Stimulated activated CD8-positive, alpha-beta memory T cell treated with anti-CD3 and anti-CD28 coated beads, Interleukin-7, amount 100 ng/mL, for 24 hours (primary cell): Measurements from ENCODE around the gene SH3GL2.

ENCODE experiments used
- DNase-seq: peaks from one replicate; pipeline ENCODE4 v3.0.0-alpha.2; 2020; ENCODE audit warnings: low read depth

SH3GL2 gene

GRCh38 chr9:17578911-17579793 is at the start of gene SH3GL2:
Gene SH3GL2, plus strand, starts transcription at chr9:17579066.
- DNase-seq: no peak

DNA sequence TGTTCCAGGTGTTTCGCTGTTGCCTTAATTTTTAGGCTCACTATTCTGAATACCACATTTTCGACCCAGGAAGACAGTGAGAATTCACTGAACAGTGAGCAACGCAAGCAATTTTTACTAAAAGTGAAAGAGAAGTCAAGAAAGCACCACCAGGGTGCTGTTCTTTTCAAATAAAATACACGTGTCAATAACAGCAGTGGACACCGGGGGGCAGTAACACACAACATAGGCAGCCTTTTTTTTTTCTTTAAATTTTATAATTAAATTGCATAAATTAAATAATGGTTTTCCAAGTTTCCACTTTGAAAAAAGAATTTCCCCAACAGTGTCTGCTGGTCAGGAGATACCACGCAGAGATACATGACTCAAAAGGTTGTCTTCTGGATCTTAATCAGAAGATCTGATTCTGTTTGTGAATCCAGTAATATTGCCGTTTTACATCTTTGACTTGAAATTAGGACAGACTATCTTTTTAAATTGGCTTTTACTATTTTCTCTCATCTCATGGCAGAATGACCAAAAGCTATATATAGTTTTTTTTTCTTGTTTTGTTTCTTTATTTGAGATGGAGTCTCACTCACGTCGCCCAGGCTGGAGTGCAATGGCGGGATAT is 47.1 kb upstream of the SH3GL2 start:
- no peak for DNase-seq

DNA sequence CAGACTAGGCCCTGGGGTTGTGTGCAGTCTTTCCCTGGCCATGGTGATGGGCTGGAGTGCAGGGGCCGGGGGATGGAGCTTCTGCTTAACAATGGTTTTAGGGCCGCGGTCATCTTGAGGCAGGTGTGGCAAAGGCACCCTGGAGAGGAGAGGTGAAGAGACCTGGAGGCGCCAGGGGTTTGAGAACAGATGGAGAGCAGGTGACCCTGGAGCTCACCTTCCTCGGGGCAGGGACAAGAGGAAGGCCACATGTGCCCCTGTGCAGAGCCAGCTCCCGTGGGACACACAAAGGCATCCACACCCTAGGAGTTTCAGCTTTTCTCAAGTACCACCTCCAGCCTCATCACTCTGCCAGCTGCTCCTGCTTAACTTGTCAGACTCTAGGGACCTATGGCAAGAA is 46.4 kb upstream of the SH3GL2 start:
- DNase-seq: no peak

- no peak for DNase-seq
Observed at GRCh38 chr9:17535176-17535575, 43.7 kb upstream of the SH3GL2 start.

DNA sequence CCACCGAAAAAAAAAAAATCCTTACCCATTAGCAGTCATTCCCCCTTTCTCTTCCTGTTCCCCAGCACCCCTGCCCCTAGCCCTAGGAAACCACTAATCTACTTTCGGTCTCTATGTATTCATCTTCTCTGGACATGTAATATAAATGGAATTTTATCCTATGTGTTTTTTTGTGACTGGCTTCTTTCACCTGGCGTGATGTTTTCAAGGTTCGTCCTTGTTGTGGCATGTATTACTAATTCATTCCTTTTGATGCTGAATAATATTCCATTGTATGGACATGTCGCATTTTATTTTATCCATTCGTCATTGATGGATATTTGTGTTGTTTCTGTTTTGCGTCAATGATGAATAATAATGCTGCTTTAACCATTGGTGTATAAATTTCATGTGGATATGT is 42.8 kb upstream of the SH3GL2 start:
- DNase-seq: no peak

DNA sequence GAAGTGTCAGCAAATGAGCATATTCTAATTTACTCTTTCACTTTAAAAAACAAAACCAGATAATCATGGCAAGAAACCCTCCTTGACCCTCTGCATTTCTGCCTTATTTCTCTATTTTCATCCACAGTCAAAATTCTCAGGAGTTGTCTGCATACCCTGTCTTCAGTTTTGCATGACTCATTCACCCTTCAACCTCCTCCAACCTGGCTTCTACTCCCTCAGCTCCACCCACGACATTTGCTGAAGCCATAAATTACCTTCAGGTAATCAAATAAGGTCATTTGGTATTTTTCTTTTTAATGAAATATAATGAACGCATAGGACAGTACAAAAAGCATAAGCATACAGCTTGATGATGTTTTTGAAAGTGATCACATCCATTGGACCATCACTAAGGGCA is 27.8 kb upstream of the SH3GL2 start:
- DNase-seq: no peak

- DNase-seq: no peak
Observed at GRCh38 chr9:17555362-17556054, 23.4 kb upstream of the SH3GL2 start.

DNA sequence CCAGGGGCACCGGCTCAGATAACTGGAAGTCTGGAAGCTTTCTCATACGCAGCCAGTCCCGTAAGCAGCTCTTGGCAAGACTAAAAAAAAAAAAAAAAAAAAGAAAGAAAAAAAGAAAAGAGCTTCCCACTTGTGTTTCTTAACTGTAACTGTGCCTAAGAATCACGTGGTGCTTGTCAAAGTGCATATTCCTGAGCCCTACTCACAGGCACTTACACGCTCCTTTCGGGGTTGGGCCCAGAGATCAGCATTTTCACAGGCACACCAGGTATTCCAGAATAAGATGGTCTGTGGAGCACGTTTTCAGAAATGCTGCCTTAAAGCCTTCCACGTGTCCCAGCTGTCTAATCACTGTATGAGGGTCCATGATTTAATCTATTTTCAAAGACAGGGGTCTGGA is 22.6 kb upstream of the SH3GL2 start:
- no peak for DNase-seq

GRCh38 chr9:17556935-17557334 is 21.9 kb upstream of the SH3GL2 start:
- no peak for DNase-seq

GRCh38 chr9:17571825-17572224 is 7.0 kb upstream of the SH3GL2 start:
- DNase-seq: no peak

- DNase-seq: no peak
Observed at GRCh38 chr9:17574342-17574741, 4.5 kb upstream of the SH3GL2 start.

DNA sequence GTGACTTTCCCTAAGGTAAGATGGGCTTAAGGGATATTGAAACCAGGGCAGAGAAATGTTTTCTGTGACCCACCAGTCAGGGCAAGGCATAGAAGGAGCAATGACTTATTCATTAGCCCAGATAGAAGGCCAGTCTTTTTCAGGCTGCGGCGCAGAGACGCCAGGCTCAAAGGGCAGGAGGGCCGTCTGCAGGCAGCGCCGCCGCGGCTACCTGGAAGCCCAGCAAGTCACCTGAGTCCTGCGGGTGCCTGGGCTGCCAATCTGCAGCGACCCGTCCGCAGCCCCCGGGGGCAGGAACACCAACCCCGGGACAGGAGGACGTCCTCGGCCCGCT is 322 bp upstream of the SH3GL2 start:
- no peak for DNase-seq

DNA sequence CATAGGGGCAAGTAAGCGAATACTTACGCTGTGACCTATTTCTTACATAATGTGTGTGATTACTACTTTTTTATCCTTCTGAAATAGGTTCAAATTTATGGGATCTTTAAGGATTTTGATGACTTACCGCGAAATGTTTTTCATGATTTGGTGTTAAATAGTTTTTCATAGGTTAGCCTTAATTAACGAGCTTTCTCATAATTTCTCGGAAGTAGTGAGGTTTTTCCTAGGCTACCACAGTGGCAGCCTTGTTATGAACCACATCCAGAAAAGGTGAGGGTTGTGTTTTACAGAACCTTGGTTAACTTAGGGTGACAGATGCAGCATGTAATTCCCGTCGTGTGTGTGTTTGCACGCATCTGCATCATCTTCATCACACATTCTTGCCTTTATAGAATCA is 1.3 kb downstream of the SH3GL2 start:
- no peak for DNase-seq

DNA sequence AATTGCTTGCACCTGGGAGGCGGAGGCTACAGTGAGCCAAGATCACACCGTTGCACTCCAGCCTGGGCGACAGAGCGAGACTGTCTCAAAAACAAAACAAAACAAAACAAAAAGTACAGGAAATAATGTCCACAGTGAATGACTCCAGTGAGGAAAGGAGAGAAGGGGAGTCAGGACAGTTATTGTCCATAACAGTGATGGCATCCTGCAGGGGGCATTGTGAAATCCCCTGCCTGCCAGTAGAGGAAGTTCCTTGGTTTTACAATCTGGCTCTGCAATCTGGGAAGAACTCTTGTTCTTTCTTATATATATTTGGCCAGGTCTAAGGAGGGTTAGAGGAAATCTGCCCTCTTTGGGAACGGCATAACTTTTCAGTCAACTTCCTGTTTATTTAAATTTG is 8.2 kb downstream of the SH3GL2 start:
- DNase-seq: no peak

- no peak for DNase-seq
Observed at GRCh38 chr9:17588395-17588794, 9.5 kb downstream of the SH3GL2 start.

GRCh38 chr9:17588941-17589340 is 10.1 kb downstream of the SH3GL2 start:
- no peak for DNase-seq

DNA sequence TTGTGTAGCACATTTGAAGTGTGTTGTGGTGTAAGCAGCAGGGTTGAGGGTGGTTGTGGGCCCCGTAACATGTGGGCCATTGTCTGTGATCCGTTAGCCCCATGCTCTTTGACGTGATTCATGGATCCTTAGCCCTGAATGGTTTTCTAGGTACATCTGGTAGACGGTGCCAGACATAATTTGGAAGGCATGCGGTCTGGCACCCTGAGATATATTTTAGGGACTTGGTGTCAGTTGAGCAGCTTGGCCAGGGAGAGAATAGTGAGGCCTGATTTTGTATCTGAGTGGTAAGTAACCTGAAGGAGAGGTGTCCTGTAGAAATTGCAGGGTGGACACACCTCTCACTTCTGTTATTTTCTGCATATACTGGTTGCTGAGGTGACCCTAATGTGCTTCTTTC is 10.9 kb downstream of the SH3GL2 start:
- DNase-seq: no peak

DNA sequence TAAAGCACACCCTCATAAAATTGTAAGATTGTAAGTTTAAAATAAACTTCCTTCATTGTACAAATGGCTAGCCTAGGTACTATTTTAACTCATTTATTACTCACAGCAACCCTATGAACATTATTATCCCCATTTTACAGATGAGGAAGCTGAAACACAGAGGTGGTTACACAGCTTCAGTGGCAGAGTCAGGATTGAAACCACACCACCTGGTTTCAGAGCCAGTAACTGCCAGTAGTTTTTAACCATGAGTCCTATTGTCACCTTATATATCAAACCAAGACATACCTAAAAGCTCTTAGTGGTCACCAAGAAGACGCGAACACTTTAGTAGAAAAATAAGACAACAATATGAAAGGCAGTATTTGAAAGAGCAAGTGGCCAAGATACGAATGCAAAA is 16.1 kb downstream of the SH3GL2 start:
- DNase-seq: no peak

- no peak for DNase-seq
Observed at GRCh38 chr9:17597977-17598376, 19.1 kb downstream of the SH3GL2 start.

DNA sequence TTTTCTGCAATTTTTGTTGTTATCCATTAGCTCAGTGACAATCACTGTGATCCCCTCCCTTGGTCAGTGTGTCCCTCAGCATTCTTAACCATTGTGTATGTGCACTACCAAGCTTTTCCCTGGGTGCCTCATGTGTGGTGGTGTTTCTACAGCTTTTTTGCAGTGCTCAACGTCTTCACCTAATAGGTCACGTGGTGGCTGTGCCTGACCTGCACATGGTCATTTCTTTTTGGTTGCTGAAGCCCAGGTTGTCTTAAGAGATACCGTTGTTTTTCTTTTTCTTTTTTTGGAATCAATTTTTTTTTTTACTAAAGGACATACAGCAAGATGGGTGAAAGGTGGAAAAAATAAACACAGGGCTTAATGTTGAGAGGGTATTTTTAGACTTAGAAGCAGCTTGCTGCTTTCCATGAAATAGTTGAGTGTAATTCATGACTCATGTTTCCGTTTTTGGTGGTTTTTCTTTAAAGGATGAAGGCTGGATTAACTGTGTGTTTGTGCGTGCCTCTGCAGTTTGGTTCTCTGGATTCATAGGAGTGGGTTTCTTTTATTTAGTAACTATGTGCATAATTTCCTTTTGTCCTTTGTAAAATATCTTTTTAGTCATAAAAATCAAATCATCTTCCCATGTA is 22.2 kb downstream of the SH3GL2 start:
- DNase-seq: no peak

GRCh38 chr9:17604556-17604955 is 25.7 kb downstream of the SH3GL2 start:
- DNase-seq: no peak

DNA sequence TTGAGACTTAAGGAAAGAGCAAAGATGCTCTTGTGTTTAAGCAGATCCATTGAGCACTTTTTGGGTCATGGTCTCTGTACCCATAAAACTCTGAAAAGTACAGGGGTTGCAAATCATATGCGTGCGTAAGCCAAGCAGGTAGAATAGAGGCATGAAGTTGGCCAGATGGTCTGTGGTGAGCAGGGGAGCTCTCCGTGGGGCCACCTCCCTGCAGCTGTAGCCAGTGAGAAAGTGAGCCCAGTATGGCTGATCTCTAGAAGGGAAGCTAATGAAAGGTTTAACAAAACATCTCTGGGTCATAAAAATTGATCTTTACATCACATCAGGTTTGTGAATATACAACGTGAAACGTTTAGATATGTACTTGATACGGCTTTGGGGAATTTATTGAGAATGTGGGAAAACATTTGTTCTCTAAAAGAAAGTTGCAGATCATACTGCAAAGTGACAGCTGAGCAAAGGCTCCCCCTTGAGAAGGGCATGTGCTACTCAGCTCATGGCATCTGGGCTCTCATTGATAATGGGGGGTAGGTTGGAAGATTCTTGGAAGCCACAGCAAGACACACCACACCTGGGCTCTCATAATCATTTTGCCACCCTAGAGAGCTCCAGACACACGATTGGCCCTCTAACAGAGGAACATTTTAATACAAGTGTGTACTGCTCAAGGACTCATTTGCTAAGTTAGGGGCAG is 30.6 kb downstream of the SH3GL2 start:
- DNase-seq: no peak
